Skeletal muscle tissue (tissue), 4 donors: ENCODE data around the gene GPR155. TPM values are rescaled to one million over a fixed set of nuclear protein-coding genes. Genes with fewer than 3 reads are reported as not detected.

Source experiments
- H3K27ac ChIP-seq: one replicate; pipeline ENCODE4 v1.7.0; 2013; ENCODE audit warnings: mild to moderate bottlenecking, low read depth, low read length, inconsistent platforms
- H3K27me3 ChIP-seq, 3 donors: one replicate each; pipeline ENCODE4 v1.7.0; 2013; ENCODE audit warnings: low read length in 3 of 3; ENCODE audit not compliant: control insufficient read depth in 3 of 3, insufficient read depth in 3 of 3
- H3K36me3 ChIP-seq, 3 donors: one replicate each; pipeline ENCODE4 v1.7.0; 2013; ENCODE audit warnings: low read length in 3 of 3; ENCODE audit not compliant: control insufficient read depth in 3 of 3, insufficient read depth in 3 of 3
- H3K4me1 ChIP-seq, 3 donors: one replicate each; pipeline ENCODE4 v1.7.0; 2013; ENCODE audit warnings: low read length in 3 of 3, mild to moderate bottlenecking in 3 of 3; ENCODE audit not compliant: control insufficient read depth in 3 of 3, insufficient read depth in 3 of 3
- H3K4me3 ChIP-seq, 3 donors: one replicate each; pipeline ENCODE4 v1.7.0; 2013; ENCODE audit warnings: low read length in 3 of 3
- H3K9ac ChIP-seq, 3 donors: one replicate each; pipeline ENCODE4 v1.7.0; 2013; ENCODE audit warnings: low read length in 3 of 3, mild to moderate bottlenecking in 3 of 3, moderate library complexity in 2 of 3, low read depth in 1 of 3
- H3K9me3 ChIP-seq, 3 donors: one replicate each; pipeline ENCODE4 v1.7.0; 2013; ENCODE audit warnings: low read length in 3 of 3; ENCODE audit not compliant: control insufficient read depth in 3 of 3
- total RNA-seq: library from RNA; depleted of rRNA; stranded (reverse); fragments of >200 nt; gene quantifications from one replicate; pipeline ENCODE4 v1.2.3, GENCODE V29; 2014
- donor health status: Osteomylitis.

Gene GPR155
- total RNA-seq, 1 donor from 2014 or later = 3.1 TPM

GRCh38 chr2:174516501-174517378 lies 29.9 kb upstream of the GPR155 start:
- Histone ChIP-seq H3K9me3 (no peaks in the 10 kb centered on the region), H3K9ac (no peak overlapping the region), H3K27ac (no peak overlapping the region), H3K36me3 (no peaks in the 10 kb centered on the region), H3K4me3 (no peak overlapping the region), H3K4me1 (no peaks in the 10 kb centered on the region), H3K27me3 (no peaks in the 10 kb centered on the region)

GRCh38 chr2:174512345-174512744 lies 25.5 kb upstream of the GPR155 start:
- no peaks in the 10 kb centered on the region for H3K27me3 ChIP-seq
- H3K4me3 ChIP-seq = no peak overlapping the region
- H3K36me3 ChIP-seq = no peaks in the 10 kb centered on the region
- H3K9ac ChIP-seq = no peak overlapping the region
- H3K27ac ChIP-seq = no peak overlapping the region
- no peaks in the 10 kb centered on the region for H3K4me1 ChIP-seq
- peaks cover 0 to 3% (median 0%) of the 10 kb centered on the region in 3 donors for H3K9me3 ChIP-seq

GRCh38 chr2:174511580-174512260 lies 24.9 kb upstream of the GPR155 start:
- H3K4me3 ChIP-seq = no peak overlapping the region
- H3K9ac ChIP-seq = no peak overlapping the region
- H3K9me3 ChIP-seq = peaks cover 0 to 3% (median 0%) of the 10 kb centered on the region in 3 donors
- H3K27me3 ChIP-seq = no peaks in the 10 kb centered on the region
- H3K27ac ChIP-seq = no peak overlapping the region
- no peaks in the 10 kb centered on the region for H3K36me3 ChIP-seq
- no peaks in the 10 kb centered on the region for H3K4me1 ChIP-seq

GRCh38 chr2:174510583-174511189 lies 23.9 kb upstream of the GPR155 start:
- H3K27ac ChIP-seq = no peak overlapping the region
- peaks cover 0 to 3% (median 0%) of the 10 kb centered on the region in 3 donors for H3K9me3 ChIP-seq
- no peak overlapping the region for H3K4me3 ChIP-seq
- no peaks in the 10 kb centered on the region for H3K27me3 ChIP-seq
- H3K4me1 ChIP-seq = no peaks in the 10 kb centered on the region
- H3K9ac ChIP-seq = no peak overlapping the region
- no peaks in the 10 kb centered on the region for H3K36me3 ChIP-seq

GRCh38 chr2:174503161-174503809 lies 16.5 kb upstream of the GPR155 start:
- Histone ChIP-seq H3K9ac (no peak overlapping the region), H3K36me3 (no peaks in the 10 kb centered on the region), H3K4me1 (no peaks in the 10 kb centered on the region), H3K27me3 (no peaks in the 10 kb centered on the region), H3K9me3 (no peaks in the 10 kb centered on the region), H3K4me3 (no peak overlapping the region), H3K27ac (no peak overlapping the region)

- H3K9me3 ChIP-seq = no peaks in the 10 kb centered on the region
- no peak overlapping the region for H3K27ac ChIP-seq
- no peak overlapping the region for H3K4me3 ChIP-seq
Observed at GRCh38 chr2:174499371-174499770, 12.5 kb upstream of the GPR155 start.

GRCh38 chr2:174495365-174496012 lies 8.7 kb upstream of the GPR155 start:
- H3K9ac ChIP-seq = no peak overlapping the region
- H3K4me3 ChIP-seq = no peak overlapping the region
- no peaks in the 10 kb centered on the region for H3K27me3 ChIP-seq
- no peaks in the 10 kb centered on the region for H3K36me3 ChIP-seq
- no peaks in the 10 kb centered on the region for H3K9me3 ChIP-seq
- no peaks in the 10 kb centered on the region for H3K4me1 ChIP-seq
- no peak overlapping the region for H3K27ac ChIP-seq

More at GRCh38 chr2:174499371-174499770, 12.5 kb upstream of the GPR155 start:
- H3K36me3 ChIP-seq = no peaks in the 10 kb centered on the region
- H3K4me1 ChIP-seq = no peaks in the 10 kb centered on the region
- no peaks in the 10 kb centered on the region for H3K27me3 ChIP-seq
- H3K9ac ChIP-seq = no peak overlapping the region

GRCh38 chr2:174493549-174494331 lies 6.9 kb upstream of the GPR155 start:
- Histone ChIP-seq H3K4me1 (no peaks in the 10 kb centered on the region), H3K9ac (no peak overlapping the region), H3K27me3 (no peaks in the 10 kb centered on the region), H3K27ac (peak overlapping the region; percentile 54), H3K9me3 (no peaks in the 10 kb centered on the region), H3K36me3 (no peaks in the 10 kb centered on the region), H3K4me3 (no peak overlapping the region)

GRCh38 chr2:174492963-174493431 lies 6.2 kb upstream of the GPR155 start:
- Histone ChIP-seq H3K4me1 (no peaks in the 10 kb centered on the region), H3K27ac (peak overlapping the region; percentile 25), H3K27me3 (no peaks in the 10 kb centered on the region), H3K36me3 (no peaks in the 10 kb centered on the region), H3K4me3 (no peak overlapping the region), H3K9ac (no peak overlapping the region), H3K9me3 (no peaks in the 10 kb centered on the region)
